NCI-H524 treated with DMSO at 0.1 percent for 48 hours (cell line): Measurements from ENCODE around the gene CORO7.

Experiments
- DNase-seq: peaks from one replicate; lab custom pipeline; 2025; lab: John Stamatoyannopoulos, UW

Gene CORO7

DNA sequence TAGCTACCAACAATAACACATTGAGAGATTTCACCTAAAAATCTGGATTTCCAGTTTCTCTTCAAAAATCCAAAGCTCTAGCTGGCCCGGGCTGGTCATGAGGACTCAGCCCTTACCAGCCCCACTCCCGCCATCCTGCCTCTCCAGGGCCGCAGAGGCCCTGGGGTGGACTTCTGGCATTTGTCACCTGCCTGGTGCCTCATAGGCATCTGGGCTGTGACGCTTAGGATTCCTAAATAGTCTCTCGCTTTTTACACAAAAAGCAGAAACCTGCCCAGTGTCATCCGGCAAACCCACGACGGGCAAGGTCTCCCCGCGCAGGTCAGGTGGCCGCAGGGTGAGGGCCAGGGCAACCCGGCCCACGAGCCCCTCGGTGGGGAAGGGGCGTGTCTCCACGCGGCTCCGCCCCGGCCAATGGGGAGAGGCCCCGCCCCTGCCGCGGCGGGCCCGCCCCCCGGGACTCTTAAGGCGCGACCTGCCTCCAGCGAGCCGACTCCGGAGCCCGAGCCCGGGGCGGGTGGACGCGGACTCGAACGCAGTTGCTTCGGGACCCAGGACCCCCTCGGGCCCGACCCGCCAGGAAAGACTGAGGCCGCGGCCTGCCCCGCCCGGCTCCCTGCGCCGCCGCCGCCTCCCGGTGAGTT lies 44.9 kb downstream of the CORO7 start, which contains the start of gene VASN:
Gene VASN, plus strand, starts transcription at position 492 of the 644 bp plus-strand sequence. CDS start 9,030 bp downstream, outside the sequence.
- DNase-seq = no peak

DNA sequence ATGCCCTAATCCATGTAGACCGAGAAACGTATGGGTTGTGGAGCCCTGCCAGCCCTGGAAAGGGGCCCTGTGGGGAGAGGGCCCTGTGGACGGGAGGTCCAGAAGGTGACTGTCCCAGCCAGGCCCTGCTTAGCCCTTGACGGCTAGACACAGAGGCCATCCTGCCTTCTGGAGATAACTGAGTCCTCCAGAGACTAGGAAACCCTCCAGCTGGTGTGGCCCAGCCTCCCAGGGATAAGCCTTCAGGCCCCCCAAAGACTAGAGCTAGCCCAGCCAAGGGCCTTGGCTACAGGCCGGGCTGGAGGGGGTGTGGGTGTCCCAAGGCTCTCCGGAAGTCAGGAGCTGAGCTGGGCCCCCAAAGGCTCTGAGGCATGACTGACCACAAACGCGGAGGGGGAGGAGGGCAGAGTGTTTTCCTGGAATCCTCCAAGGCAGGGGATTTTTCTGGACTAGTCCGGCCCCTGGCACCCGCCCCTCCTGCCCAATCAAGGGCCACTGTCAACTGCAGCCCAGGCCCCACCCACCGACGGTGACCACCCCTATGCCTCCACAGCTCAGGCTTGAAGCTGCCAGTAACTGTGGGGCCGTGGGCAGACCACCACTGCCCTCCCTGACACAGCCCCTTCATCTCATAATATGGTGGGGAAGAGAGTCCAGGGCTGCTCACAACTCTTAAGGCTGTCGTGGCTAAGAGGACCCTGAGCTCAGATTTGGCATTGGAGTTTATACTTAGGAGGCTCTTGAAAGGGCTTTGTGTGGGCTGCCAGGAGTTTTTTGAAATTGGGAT lies 45.6 kb downstream of the CORO7 start:
- DNase-seq = no peak

DNA sequence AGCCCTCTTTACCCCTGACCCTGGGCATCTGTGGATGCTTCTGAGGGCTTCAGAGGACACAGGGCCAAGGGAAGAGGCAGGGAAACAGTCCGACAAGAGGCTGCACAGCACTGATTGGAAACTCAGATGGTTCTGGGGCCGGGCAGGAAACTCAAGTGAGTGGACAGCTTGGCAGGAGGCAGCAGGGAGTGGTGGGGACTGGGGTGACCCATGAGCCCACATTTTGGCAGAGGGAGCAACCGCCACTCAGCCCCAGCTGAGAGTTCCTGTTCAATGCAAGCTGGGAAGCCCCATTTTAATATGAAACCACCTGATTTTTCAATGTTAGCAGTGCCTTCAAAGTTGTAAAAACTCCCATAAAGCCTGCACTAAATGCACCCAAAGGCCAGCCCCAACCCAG lies 46.2 kb downstream of the CORO7 start:
- no peak for DNase-seq

DNA sequence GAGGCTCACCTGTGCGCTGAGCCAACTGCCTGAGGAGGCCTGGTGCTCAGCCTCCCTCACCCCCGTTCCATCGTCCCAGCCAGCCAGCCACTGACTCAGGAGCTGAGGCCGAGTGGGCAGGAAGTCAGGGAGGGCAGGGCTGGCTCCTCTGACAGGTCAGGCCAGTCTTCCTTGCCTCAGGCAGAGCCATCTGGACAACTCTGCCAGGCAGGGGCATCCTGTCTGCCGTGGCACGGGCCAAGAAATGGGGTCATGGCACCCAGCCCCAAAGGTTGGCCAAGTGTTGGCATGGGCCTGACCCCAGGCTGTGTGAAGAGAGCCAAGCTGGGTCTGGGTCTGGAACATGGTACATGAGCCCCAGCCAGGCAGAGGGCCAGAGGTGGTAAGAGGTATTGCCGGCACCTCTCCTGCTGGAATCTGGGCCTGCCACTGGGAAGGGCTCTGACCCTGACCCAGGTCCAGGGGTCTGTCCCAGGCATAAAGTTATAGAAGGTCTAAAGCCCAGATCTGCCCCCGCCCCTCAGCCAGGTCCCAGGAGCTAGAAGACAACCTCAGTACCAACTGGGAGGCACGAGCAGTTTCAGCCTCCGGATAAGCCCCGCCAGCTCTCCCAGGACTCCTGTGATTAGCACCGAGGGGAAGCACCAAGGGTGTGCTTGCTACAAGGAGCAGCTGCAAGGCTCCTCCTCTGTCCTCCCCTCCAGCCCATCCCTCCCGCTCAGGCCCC lies 47.2 kb downstream of the CORO7 start:
- no peak for DNase-seq

DNA sequence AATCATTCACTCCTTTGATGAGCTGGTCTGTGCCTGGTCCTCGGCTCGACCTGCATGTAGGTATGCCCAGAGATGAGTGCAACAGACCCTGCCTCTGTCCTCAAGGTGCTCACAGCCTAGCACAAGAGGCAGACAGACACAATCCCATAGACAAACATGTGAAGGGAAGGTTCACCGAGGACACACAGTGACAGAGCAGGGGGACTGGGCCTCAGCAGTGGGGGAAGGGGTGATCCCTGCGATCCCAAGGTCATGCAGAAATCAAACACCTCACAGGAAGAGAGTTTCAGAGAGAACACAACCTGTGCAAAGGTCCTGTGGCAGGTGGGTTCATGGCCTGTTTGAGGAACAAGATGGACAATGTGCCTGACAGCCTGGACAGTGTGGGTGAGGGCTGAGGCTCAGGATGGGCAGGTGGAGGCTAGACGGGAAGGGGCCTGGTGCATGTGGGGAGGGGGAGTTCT lies 49.0 kb downstream of the CORO7 start:
- no peak for DNase-seq

DNA sequence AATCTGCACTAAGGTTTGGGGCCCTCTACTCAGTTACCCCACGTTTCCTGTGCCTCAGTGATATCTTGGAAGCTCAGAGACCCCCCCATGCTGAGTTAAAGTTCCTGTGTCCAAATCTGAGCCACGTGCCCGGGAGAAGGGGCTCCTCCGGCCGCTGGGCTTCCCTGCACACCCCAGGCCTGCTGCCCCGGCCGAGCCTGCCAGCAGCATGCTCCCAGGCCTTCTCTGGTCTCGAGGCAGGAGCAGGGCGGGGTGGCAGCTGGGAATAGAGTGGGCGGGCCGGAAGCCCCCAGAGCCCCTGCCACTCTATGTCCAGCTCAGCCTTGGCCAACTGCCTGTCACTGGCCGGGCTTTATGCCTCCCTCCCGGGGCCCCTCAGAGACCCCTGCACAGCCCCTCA lies 50.4 kb downstream of the CORO7 start:
- no peak for DNase-seq

DNA sequence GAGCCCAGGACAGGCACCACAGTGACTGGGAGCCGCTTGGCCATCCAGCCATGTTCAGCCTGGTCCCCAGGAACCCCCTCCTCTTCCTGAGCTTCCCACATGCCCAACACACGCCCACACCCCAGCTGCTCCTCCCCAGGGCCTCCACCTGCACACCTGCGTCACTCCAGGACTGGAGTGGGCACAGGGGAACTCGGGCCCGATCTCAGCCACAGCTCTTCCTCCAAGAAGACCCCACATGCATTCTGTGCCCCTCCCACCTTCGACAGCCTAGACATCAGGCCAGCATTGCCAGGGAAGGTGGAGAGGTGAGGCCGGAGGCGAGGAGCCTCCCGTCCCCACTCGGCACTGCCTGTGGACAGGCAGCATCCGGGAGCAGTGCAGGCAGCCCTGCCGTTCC lies 50.8 kb downstream of the CORO7 start:
- DNase-seq = no peak

DNA sequence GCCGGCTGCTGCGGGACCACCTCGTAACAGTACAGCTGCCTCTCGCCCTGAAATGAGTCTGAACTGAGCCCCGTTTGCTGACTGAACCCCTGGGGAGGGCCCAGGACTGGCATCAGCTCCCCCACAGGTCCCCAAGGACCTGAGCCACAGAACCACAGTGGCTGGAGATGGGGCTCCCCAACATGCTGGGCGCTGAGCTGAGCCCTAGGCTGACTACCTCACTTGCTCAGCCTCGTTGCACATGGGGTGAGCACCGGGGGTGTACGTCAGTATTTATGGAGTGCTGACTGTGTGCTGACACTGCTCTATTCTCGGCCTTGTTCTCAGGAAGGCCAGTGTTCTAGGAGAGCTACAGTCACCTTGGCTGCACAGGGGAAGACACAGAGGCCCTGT lies 51.4 kb downstream of the CORO7 start:
- DNase-seq = no peak

DNA sequence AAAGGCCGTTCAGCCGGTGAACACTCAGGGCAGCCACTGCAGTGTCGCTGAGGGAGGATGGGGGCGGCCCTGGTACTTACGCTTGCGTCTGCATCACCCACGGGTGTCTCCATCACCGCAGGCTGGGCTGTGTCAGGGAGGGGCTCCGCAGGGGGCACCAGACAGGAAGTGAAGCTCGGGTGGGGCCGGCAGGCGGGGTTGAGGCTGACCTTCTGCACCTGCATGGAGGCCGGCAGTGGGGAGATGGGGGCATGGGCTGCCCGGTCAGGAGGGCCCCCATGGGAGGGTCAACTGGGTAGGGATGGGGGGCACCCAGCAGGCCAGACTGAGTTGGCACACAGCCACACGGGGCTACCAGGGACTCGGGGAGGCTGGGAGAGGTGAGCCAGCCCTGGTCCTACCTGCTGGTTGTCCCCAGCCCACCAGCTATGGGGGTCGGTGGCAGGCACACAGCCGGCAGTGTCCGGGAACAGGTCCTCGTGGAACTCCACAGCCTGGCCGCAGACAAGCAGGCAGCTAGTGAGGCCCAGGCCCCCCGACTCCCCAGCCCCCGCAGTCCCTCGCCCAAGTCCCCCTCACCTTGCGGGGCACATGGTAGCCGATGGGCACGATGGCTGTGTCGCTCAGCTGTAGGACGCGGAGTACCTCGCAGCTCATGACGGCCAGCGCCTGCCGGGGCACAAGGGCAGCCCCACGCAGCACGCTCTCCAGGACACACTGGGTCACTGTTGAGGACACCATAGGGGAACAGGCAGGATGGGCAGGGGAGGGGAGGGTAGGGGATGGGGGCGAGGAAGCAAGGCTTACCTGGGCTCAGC lies 52.0 kb downstream of the CORO7 start:
- no peak for DNase-seq

DNA sequence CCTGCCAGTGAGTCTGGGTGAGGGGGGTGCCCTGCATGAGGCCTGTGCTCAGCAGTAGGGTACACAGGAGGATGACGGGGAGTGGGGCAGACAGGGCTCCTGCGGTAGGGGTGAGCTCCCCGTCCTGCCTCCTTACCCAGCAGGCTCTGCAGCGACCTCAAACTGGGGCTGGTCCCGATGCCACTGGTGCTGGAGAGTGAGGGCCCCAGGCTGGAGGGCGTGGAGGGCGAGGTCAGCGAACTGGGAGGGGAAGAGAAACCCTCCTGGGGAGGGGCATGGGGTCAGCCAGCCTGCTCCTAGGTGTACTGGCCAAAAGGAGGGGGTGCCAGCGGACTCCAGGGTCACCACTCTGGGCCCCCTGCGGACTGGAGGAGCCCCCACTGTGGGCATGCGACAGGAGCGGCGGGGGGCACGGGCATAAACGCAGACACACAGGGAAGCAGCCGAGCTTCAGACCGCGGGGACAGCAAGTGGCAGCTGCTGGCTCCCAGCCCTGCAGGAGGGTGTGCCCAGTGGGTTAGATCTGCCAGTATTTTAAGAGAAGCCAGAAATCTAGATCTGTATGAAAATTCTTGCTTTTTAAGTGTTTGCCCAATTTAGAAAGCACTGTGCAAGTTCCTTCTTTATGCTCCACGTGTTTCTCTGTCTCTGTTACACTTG lies 53.8 kb downstream of the CORO7 start:
- DNase-seq = no peak

DNA sequence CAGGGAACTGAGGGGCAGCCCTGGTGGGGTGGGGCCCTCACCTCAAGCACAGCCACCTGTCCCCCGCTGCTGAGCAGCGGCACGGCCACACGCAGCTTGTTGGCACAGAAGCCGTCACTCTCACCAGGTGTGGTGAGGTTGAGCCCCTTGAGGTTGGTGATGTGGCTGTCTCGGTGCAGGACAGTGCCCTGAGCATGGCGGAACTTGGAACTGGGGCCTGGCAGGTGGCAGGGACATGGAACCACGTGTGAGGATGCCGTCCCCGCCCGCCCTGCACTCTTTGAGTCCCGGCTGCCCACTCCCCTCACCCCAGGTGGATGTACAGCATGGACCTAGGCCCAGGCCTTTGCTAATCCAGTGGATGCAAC lies 54.5 kb downstream of the CORO7 start:
- DNase-seq = no peak

DNA sequence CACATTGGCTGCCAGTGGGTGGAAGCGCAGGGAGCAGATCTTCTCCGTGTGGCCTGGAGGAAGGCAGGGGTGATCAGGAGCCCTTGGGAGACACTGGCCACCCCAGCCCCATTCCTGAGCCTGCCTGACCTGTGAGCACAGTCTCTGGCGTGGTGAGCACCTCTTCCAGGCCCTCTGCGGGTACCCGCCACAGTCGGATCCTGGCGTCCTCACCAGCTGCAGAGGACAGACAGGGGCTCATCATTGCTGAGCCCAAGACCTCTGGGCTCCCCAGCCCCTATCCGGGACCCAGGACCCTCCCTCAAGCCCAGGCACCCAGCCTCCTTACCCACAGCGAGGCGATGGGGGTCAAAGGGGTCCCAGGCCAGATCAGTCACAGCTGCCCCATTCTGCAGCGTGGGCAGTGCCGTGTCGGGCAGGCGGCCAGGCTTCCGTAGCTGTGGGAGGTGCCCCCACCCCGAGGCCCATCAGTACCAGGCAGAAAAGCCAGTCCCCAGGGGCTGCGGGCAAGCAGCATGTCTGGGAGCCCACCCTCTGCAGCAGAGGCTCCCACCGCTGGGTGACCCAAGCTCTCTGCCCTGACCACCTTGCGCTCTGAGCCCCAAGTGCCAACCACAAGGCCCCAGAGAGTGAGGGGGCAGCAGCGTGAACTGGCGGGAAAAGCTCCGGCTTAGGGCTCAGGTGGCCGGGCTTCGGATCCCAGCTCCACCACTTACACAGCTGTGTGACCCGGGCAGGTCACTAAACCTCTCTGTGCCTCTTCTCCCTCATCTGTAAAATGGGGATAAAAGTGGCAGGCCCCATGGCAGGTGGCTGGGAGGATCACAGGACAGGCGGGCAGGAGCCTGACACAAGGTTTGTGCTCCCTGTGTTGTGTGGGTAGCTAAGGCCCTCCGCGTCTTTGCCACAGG lies 55.1 kb downstream of the CORO7 start:
- DNase-seq = no peak

DNA sequence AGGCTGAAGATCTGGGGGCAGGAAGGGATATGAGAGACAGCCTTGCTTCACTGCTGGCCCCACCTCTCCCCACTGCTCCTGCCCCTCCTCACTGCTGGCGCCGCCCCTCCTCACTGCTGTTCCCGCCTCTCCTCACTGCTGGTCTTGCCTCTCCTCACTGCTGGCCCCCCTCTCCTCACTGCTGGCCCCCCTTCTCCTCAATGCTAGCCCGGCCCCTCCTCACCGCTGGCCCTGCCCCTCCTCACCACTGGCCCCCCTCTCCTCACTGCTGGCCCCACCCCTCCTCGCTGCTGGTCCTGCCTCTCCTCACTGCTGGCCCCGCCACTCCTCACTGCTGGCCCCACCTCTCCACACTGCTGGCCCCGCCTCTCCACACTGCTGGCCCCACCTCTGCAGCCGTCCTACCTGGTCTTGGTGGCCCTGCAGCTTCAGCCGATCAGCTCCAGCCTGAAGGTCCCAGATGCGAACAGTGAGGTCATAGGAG lies 55.8 kb downstream of the CORO7 start:
- DNase-seq = no peak

DNA sequence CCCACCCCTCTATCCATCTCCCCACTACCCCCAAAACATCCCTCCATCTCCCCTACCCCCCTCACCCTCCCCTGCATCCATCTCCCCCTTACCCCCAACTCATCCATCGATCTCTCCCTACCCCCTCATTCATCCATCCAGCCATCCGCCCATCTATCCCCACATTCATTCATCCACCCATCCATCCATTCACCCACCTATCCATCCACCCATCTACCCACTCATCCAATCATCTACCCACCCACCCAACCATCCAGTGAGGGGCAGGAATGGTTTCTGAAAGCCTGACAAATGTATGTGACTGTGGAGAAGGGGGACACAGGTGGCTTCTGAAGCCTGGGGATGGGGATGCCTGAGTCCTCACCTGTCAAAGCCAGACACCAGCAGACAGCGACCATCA lies 56.5 kb downstream of the CORO7 start:
- DNase-seq = no peak

DNA sequence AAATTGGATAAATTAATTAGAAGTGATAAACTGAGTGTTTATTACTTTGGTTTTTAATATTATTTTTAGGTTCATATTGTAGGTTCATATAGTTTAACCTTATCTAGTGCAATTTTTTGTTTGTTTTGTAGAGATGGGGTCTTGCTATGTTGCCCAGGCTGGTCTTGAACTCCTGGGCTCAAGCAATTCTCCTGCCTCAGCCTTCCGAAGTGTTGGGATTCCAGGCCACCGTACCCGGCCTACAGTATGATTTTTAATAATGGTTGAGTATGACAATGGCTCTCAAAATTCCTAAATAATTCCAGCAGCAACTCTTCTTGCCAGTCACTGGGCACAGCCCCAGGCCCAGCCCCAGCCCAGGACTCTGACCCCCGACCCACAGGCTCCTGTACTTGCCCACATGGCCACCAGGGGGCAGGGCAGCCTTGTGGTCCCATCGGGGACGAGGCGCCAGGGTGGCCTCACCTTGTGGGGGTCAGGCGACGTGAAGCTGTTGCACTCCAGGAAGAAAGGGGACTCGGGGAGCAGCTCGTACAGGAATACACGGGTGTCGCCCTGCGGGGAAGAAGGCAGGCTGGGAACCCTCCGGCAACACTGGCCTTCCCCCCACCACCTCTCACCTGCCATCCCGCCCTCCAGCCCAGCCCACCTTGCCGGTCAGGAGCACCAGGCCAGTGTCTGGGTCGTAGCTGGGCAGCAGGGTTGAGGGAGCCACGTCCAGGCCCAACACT lies 57.4 kb downstream of the CORO7 start:
- DNase-seq = no peak

DNA sequence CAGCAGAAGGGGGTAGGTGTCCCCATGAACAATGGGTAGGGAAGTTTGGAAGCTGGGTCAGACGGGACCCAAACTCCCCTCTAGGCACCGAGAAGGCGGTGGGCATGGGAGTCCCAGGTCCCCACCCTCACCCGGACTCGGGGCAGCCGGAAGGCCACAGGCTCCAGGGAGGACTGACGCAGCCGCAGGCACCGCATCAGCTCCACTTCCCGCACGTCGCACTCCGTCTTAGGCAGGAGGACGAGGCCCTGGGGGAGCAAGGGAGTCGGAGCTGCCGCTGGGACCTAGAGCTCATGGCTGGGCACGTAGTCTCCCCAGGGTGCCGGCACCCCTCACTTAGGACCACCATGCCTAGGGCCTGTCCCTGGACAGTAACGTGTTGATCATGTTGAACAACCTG lies 58.2 kb downstream of the CORO7 start:
- no peak for DNase-seq

DNA sequence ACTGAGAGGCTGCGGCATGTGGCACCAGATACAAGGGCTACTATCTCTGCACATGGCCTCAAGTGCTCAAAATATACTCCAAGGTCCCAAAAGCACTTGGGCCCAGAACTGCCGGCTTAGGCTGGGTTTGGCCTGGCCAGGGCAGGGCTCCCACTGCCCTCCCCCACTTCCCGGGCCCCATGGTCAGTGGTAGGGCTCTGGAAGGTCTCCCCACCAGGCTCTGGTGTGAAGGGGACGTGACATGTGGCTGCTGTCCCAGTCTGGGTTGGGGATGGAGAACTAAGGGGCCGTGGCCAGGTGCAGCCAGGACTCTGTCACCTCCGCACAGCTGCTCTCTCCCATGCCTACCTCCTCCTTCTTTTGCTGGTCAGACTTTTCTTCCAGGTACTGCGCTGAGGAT lies 59.6 kb downstream of the CORO7 start:
- DNase-seq = no peak

DNA sequence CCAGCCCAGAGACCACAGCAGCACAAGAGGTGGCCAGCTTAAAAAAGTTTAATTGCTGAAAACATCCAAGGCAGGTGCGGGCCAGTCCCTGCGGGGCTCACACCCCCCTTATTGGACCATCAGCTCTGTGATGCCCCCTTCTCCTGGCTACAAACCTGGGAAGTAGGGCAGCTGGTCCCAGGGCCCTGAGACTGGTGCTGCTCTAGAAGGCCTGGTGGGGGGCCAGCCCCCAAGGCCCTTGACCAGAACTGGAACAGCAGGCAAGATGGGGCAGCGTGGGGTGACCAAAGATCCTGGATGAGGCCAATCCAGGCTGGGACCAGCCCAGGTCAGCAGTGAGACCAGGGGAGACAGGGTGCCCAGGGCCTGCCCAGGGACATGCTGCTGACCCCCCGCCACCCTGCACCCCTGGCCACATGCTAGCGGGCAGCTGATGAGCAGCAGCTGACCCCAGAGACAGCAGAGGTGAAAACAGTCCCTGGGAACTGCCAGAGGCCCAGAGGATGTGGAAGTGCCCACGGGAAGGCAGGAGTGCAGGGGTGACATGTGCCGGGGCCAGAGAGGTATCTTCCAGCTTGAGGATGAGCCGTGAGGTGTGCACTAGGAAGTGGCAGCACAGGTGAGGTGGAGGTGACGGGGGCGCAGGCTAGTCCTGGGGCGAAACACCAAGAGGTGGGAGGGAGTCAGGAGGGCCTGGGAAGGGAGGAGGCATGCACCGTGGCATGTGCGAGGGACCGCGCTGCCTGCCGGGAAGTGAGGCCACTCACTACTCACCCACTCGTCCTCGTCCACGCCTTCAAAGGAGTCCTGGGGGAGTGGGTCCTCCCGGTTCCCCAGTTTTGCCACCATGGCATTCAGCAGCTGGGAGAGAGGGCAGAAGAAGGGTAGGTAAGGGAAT lies 61.6 kb downstream of the CORO7 start:
- no peak for DNase-seq

DNA sequence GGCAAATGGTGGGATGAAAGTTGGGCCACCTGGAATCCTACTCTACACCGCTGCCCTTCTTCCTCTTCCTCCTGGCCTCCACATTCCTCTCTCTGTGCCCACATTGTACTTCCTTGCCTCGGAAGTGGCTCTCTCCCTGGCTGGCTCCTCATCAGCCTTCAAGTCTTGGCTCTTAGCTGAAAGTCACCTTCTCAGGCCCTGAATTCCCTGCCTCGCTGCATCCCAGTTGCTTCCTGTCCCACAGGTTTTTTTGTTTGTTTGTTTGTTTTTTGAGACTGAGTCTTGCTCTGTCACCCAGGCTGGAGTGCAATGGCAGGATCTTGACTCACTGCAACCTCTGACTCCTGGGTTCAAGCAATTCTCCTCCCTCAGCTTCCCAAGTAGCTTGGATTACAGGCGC lies 62.7 kb downstream of the CORO7 start:
- DNase-seq = no peak
